GM19023 (cell line): ENCODE data around the gene SLC7A8.
A peak's percentile ranks its signal among the peaks of the same experiment; 100 is the strongest.

ENCODE experiments used
- ATAC-seq: cut with Tn5 transposase; IDR thresholded peaks from one replicate; pipeline ENCODE4 v1.9.1; 2021; ENCODE audit warnings: mild to moderate bottlenecking, moderate library complexity; ENCODE audit not compliant: unreplicated experiment

SLC7A8 gene

GRCh38 chr14:23095196-23096108 is 88.0 kb downstream of the SLC7A8 start, which contains the start of gene C14orf119:
C14orf119 (plus strand) TSS chr14:23095505; CDS start chr14:23097659, 2,154 bp downstream.
- ATAC-seq = peak; percentile 92

GRCh38 chr14:23094666-23095195 is 88.7 kb downstream of the SLC7A8 start, which contains the start of gene ACIN1:
ACIN1 (minus strand) TSS chr14:23095136; CDS start chr14:23095112, 24 bp downstream.
- peak; percentile 39 for ATAC-seq

DNA sequence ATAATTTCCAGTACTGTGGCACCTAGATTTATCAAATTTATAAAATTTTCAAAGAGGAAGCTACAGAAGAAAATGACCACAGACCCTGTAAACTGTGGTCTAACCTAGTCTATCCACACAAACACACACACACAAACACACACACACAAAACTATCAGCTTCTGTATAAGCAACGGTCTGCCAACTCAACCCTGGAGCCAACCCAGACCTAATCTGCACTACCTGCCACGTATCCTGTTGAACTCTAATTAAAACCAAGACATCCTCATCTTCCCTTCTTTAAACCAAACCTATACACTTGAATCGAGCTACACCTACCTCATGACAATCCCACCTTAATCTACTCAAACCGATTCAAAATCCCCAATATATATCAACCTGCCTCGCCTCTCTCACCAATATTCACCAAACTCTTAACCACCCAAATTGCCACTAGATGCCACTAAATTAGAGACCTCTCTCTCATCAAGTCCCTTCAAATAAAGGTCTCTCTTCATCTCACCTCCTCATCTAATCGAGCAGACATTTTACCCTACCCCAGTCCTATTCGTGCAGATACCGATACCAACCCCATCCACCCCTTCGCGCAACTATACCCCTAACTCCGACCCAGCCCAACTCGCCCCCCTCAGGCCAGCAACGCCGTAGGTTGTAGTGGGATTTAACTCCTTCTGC is 89.3 kb downstream of the SLC7A8 start:
- ATAC-seq = no peak

DNA sequence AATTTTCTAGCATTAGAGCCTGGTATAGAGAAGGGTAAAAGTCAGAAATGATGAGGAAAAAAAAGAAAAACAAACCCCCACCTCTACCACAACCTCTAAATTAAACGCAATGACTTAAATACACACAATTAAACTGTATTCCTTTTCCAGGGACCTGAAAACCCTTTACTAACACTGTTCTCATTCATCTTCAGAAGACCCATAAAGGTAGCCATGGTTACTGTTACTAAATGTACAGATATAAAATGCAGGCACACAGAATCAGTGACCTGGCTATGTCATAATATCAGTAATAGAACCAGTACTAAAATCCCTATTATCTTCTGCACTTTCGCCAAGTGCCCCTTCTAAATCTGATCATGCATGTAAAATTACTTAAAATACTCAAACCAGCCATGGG is 89.9 kb downstream of the SLC7A8 start:
- no peak for ATAC-seq

GRCh38 chr14:23093104-23093503 is 90.4 kb downstream of the SLC7A8 start:
- no peak for ATAC-seq

DNA sequence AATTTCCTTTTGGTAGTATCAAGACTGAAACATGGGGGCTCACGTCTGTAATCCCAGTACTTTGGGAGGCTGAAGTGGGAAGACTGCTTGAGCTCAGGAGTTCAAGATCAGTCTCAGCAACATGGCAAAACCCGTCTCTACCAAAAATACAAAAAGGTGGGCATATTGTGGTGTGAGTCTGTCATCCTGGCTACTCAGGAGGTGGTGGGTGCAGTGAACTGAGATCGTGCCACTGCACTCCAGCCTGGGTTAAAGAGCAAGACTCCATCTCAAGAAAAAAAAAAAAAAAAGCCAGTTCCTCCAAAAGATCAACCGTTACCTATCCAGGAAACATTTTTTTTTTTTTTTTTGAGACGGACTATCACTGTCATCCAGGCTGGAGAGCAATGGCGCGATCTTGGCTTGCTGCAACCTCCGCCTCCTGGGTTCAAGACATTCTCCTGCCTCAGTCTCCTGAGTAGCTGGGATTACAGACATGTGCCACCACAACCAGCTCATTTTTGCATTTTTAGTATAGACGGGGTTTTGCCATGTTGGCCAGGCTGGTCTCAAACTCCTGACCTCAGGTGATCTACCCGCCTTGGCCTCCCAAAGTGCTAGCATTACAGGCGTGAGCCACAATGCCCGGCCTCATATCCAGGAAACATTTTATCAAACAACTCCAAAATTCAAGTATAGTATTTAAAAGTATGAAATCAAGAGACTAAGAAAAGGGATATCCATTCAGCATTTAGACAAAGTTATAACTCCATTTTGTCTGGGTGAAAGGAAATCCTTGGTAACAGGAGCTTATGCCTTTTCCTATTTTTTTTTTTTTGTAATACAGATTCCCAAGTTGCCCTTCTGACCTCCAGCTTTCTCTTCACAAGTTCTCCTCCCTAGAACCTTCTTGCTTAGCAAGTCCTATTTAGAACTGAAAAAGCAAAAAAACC is 91.9 kb downstream of the SLC7A8 start:
- ATAC-seq = no peak

DNA sequence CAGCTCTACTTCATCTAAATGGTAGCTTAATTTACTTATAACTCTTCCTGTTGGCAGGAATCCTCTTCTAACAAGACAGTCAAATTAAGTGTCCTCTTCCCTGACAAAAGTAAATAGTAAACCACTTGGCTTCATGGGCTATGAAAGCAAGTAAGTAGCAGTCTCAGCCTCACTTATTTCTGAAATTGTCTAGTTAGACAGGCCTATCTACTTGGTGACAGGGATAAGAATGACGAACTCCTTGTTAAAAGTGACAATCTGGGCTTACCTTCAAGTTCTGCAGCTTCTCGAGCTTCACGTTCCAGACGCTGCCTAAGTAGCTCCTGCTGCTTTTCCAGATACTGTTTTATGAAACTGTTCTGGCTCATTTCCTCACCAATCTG is 93.2 kb downstream of the SLC7A8 start:
- no peak for ATAC-seq

GRCh38 chr14:23089498-23090253 is 93.8 kb downstream of the SLC7A8 start:
- no peak for ATAC-seq

- no peak for ATAC-seq
Observed at GRCh38 chr14:23086565-23086964, 96.9 kb downstream of the SLC7A8 start.

DNA sequence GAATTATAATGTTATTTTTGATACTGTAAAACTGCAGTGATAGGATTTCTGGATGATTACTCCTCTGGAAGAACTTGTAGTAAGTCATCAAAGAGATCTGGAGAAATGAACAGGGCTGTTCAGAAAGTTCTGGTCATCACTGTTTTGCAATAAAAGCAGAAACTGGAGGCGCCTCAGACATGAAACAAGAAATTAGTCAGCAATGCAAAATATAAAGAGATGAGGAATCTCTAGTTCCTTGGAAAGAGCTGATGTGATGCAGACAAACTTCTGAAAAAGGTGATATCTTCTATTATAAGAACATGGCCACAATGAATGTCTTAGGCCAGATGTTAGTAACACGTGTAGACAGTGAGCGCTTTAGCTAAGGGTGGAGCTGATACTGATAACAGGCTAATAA is 98.0 kb downstream of the SLC7A8 start:
- no peak for ATAC-seq

DNA sequence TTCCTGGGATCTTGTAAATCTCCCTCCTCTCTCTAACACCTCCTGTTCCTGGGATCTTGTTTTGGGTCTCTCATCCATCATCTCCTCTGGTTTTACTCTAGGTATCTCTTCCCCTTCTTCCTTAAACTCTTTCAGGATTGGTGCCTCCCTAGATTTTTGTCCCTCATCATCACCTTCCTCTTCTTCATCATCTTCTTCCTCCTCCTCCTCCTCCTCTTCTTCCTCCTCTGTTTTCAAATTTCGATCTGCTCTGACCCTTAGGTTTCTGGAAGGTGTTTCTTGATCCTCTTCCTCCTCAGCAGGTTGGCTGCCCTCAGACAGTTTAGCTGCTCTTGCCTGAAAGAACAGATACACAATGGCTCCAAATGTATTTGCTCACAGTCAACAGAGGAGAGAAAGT is 103.0 kb downstream of the SLC7A8 start:
- no peak for ATAC-seq

DNA sequence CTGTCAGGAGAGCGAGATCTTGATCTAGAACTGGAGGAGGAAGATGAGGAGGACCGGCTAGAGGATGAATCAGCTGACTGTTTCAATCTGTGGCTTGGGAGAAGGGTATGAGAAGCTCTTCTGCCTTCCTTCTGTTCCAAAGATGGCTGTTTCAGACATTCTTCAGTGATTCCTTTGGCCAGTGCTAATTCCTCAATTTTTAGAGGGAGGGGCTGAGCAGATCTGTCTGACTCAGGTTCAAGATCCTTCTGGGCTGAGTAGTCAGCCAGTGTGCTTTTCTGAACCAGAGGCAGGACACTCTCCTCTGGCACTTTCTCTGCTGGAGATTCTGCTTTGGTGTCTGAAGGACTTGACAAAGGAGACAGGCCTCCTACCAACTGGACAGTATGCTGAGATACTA is 103.7 kb downstream of the SLC7A8 start:
- no peak for ATAC-seq

DNA sequence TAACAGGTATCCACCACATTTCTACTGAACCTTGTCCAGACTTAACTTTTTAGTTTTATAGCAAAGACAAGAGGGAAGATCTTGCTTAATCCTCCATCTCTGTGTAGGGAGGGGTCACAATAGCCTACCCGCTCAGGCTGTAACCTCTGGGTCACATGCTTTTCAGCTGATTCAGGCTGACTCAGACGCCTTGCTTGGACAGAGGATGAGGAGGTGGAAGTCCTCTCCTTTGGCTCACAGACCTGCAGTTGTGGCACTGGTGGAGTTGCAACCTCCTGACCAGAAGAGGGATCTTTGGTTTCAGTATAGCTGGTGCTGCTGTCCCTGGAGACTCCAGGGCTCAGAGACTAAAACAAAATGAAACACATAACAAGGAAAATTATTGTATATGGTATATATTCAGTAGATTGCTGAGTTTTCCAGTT is 104.8 kb downstream of the SLC7A8 start:
- ATAC-seq = no peak

DNA sequence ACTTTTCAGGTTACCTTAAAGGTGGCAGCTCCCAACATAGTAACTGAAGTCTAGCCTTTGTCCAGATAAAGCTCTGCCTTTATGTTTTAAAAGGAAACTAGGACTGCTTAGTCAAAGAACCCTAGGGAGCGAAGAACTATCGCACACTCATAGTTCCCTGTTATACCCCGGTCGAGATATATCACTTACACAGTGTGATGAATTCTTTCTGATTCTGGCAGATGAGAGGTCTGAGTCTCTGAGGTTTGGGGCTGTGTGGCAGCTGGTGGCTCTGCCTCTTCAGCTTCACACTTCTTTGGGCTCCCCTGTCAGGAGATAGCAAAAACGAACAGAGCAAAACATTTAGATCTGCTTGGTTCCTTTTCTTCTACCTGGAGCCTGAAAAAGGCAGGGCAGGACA is 105.5 kb downstream of the SLC7A8 start:
- ATAC-seq = no peak

DNA sequence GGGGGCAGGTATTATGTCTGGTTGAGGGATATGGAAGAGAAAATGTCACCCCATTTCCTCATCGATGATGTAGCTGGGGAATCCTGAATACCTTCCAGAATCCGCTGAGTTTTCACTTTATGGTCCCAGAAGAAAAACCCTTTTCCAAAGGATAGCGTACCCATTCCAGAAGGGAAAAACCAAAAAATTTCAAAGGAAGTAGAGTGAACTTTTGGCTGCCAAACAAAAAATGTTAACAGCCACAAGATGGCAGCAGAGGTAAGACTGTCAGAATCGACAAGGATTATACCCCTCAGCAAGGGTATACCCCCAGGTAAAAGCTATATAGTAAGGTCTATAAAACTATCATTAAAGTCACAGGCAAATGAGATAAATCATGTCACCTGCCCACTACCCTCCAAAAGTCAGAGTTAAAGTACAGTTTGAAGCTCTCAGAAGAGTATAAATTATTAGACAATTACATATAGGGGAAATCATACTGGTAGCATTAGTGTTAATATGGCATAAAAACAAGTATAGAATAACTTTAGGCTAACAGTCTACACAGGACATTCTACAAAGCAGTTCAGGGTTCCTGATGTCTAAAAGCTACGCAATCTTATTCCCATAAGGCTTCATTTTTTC is 106.6 kb downstream of the SLC7A8 start:
- ATAC-seq = no peak
